Neural progenitor cell (in vitro differentiated cells): Measurements from ENCODE around the gene INPP5J. TPM values are rescaled to one million over a fixed set of nuclear protein-coding genes. Genes with fewer than 3 reads are reported as not detected.

Source experiments
- DNase-seq: peaks from one replicate; pipeline ENCODE4 v3.0.0-alpha.2; 2016; ENCODE audit warnings: low spot score
- H2AFZ ChIP-seq: fragments of 200-600 bp; sonication (generic); replicated peaks from 2 replicates; pipeline ENCODE4 v1.6.1; 2016; ENCODE audit warnings: antibody characterized with exemption
- H3F3A ChIP-seq: fragments of 200-600 bp; sonication (generic); 2 replicates; pipeline ENCODE4 v1.6.1; 2016; ENCODE audit warnings: antibody characterized with exemption, low read depth
- H3K27ac ChIP-seq: fragments of 200-600 bp; sonication (generic); 2 replicates; pipeline ENCODE4 v1.5.1; 2016; ENCODE audit warnings: mild to moderate bottlenecking
- H3K27me3 ChIP-seq: fragments of 200-600 bp; sonication (generic); 2 replicates; pipeline ENCODE4 v1.6.1; 2016; ENCODE audit warnings: mild to moderate bottlenecking, moderate library complexity
- H3K36me3 ChIP-seq: fragments of 200-600 bp; sonication (generic); 2 replicates; pipeline ENCODE4 v1.5.1; 2016
- H3K4me1 ChIP-seq: fragments of 200-600 bp; sonication (generic); 2 replicates; pipeline ENCODE4 v1.6.1; 2016; ENCODE audit warnings: mixed run types
- H3K4me2 ChIP-seq: fragments of 200-600 bp; sonication (generic); 2 replicates; pipeline ENCODE4 v1.6.1; 2016
- H3K4me3 ChIP-seq: fragments of 200-600 bp; sonication (generic); 2 replicates; pipeline ENCODE4 v1.5.1; 2016
- H3K79me2 ChIP-seq: fragments of 200-600 bp; sonication (generic); 2 replicates; pipeline ENCODE4 v1.6.1; 2016; ENCODE audit warnings: low read depth
- H3K9ac ChIP-seq: fragments of 200-600 bp; sonication (generic); 2 replicates; pipeline ENCODE4 v1.6.1; 2016
- H3K9me3 ChIP-seq: fragments of 200-600 bp; sonication (generic); 2 replicates; pipeline ENCODE4 v1.5.1; 2016; ENCODE audit warnings: low read depth
- H4K20me1 ChIP-seq: fragments of 200-600 bp; sonication (generic); 2 replicates; pipeline ENCODE4 v1.6.1; 2016; ENCODE audit warnings: low read depth
- H3K27ac Mint-ChIP-seq: 3 replicates; pipeline ENCODE4 v1.8.0; 2021; ENCODE audit warnings: mixed read lengths
- H3K27me3 Mint-ChIP-seq: 2 replicates; pipeline ENCODE4 v1.8.0; 2022; ENCODE audit warnings: low read depth, mild to moderate bottlenecking, inconsistent platforms, moderate library complexity, mixed read lengths; ENCODE audit not compliant: insufficient read depth
- H3K36me3 Mint-ChIP-seq: 3 replicates; pipeline ENCODE4 v1.8.0; 2021; ENCODE audit warnings: mixed read lengths
- H3K4me1 Mint-ChIP-seq: 3 replicates; pipeline ENCODE4 v1.8.0; 2021; ENCODE audit warnings: mixed read lengths
- H3K4me3 Mint-ChIP-seq: 3 replicates; pipeline ENCODE4 v1.8.0; 2021; ENCODE audit warnings: mild to moderate bottlenecking, moderate library complexity, mixed read lengths
- H3K9me3 Mint-ChIP-seq: 3 replicates; pipeline ENCODE4 v1.8.0; 2020; ENCODE audit warnings: mixed read lengths
- CTCF ChIP-seq: fragments of 200-600 bp; sonication (generic); IDR thresholded peaks from 2 replicates; pipeline ENCODE4 v1.5.1; 2017; ENCODE audit warnings: antibody characterized with exemption, mild to moderate bottlenecking
- EZH2 ChIP-seq: fragments of 200-600 bp; sonication (generic); IDR thresholded peaks from 2 replicates; pipeline ENCODE4 v1.6.1; 2017; ENCODE audit warnings: antibody characterized with exemption, mild to moderate bottlenecking, moderate library complexity
- EZH2phosphoT487 ChIP-seq: fragments of 200-600 bp; sonication (generic); IDR thresholded peaks from 2 replicates; pipeline ENCODE4 v1.6.1; 2017; ENCODE audit warnings: antibody characterized with exemption
- total RNA-seq: library from RNA; depleted of rRNA; stranded (reverse); fragments of >200 nt; gene quantifications from 2 replicates; pipeline ENCODE4 v1.2.3, GENCODE V29; 2015; ENCODE audit warnings: low replicate concordance

The INPP5J gene
- total RNA-seq, 1 donor from 2014 or later = 1.5 TPM

- H3K79me2 ChIP-seq = no peaks in the 10 kb centered on the region
- no peak overlapping the region for H3K4me3 ChIP-seq
- TF ChIP-seq CTCF (no peak), EZH2phosphoT487 (no peak), EZH2 (no peak)
- no peaks in the 10 kb centered on the region for H3K9me3 Mint-ChIP-seq
- peaks cover 7% of the 10 kb centered on the region for H3F3A ChIP-seq
- H3K27ac Mint-ChIP-seq = no peak overlapping the region
- H3K9me3 ChIP-seq = no peaks in the 10 kb centered on the region
- peaks cover 12% of the 10 kb centered on the region for H3K4me1 Mint-ChIP-seq
- peaks cover 5% of the 10 kb centered on the region for H3K27me3 Mint-ChIP-seq
- peak overlapping the region; percentile 91 for H3K4me3 Mint-ChIP-seq
- no peak overlapping the region for H3K27ac ChIP-seq
- no peaks in the 10 kb centered on the region for H3K4me1 ChIP-seq
- peaks cover 2% of the 10 kb centered on the region for H3K36me3 Mint-ChIP-seq
- H4K20me1 ChIP-seq = peaks cover 12% of the 10 kb centered on the region
- H3K27me3 ChIP-seq = peaks cover 44% of the 10 kb centered on the region
- H2AFZ ChIP-seq = no peak overlapping the region
- no peak overlapping the region for H3K9ac ChIP-seq
- no peaks in the 10 kb centered on the region for H3K36me3 ChIP-seq
- H3K4me2 ChIP-seq = no peak overlapping the region
- no peak for DNase-seq
Measured at GRCh38 chr22:31106001-31106571, 16.7 kb upstream of the INPP5J start.

- peaks cover 12% of the 10 kb centered on the region for H4K20me1 ChIP-seq
- no peaks in the 10 kb centered on the region for H3K4me1 ChIP-seq
- Mint-ChIP-seq H3K36me3 (peaks cover 2% of the 10 kb centered on the region), H3K4me1 (peaks cover 12% of the 10 kb centered on the region), H3K4me3 (peak overlapping the region; percentile 91), H3K27me3 (peaks cover 5% of the 10 kb centered on the region), H3K27ac (no peak overlapping the region), H3K9me3 (no peaks in the 10 kb centered on the region)
- H3K9me3 ChIP-seq = no peaks in the 10 kb centered on the region
- no peak for DNase-seq
- H3K4me3 ChIP-seq = peak overlapping the region; percentile 57
- TF ChIP-seq EZH2 (no peak), EZH2phosphoT487 (no peak), CTCF (no peak)
- H3K9ac ChIP-seq = no peak overlapping the region
- peaks cover 7% of the 10 kb centered on the region for H3F3A ChIP-seq
- peaks cover 44% of the 10 kb centered on the region for H3K27me3 ChIP-seq
- peak overlapping the region; percentile 74 for H3K4me2 ChIP-seq
- H3K36me3 ChIP-seq = no peaks in the 10 kb centered on the region
- H3K79me2 ChIP-seq = no peaks in the 10 kb centered on the region
- peak overlapping the region; percentile 20 for H2AFZ ChIP-seq
- no peak overlapping the region for H3K27ac ChIP-seq
Measured at GRCh38 chr22:31106731-31107177, 16.0 kb upstream of the INPP5J start.

- H3K4me3 ChIP-seq = peak within 1 kb of the TSS; percentile 57
- H3K27ac ChIP-seq = no peak within 1 kb of the TSS
- peaks cover 12% of the 10 kb centered on the region for H4K20me1 ChIP-seq
- H3K79me2 ChIP-seq = no peaks in the 10 kb centered on the region
- peaks cover 12% of the 10 kb centered on the region for H3K4me1 Mint-ChIP-seq
- peaks cover 44% of the 10 kb centered on the region for H3K27me3 ChIP-seq
- no peak within 1 kb of the TSS for H3K9ac ChIP-seq
- peak within 1 kb of the TSS; percentile 74 for H3K4me2 ChIP-seq
- H3K4me1 ChIP-seq = no peaks in the 10 kb centered on the region
- H3F3A ChIP-seq = peaks cover 7% of the 10 kb centered on the region
- no peaks in the 10 kb centered on the region for H3K9me3 Mint-ChIP-seq
- H3K36me3 ChIP-seq = no peaks in the 10 kb centered on the region
- H3K9me3 ChIP-seq = no peaks in the 10 kb centered on the region
- H3K4me3 Mint-ChIP-seq = peak within 1 kb of the TSS; percentile 91
- peaks cover 5% of the 10 kb centered on the region for H3K27me3 Mint-ChIP-seq
- DNase-seq = peak; percentile 96
- H3K36me3 Mint-ChIP-seq = peaks cover 2% of the 10 kb centered on the region
- peak within 1 kb of the TSS; percentile 44 for H3K27ac Mint-ChIP-seq
- H2AFZ ChIP-seq = peak within 1 kb of the TSS; percentile 20
- TF ChIP-seq EZH2phosphoT487 = no peak
- TF ChIP-seq CTCF = peak; percentile 89
- peak; percentile 56 for TF ChIP-seq EZH2
Measured at GRCh38 chr22:31107178-31107893, 15.4 kb upstream of the INPP5J start, which contains the start of gene SELENOM. TSS of gene SELENOM (minus strand) at chr22:31107568. CDS start at chr22:31107505, 63 bp downstream.
